GM12878 (cell line): Measurements from ENCODE around the gene TSPAN31. TPM values are rescaled to one million over a fixed set of nuclear protein-coding genes. Genes with fewer than 3 reads are reported as not detected.

Experiments used
- ATAC-seq: fragments of 200-7000 bp; cut with Tn5 transposase; 3 replicates; pipeline ENCODE4 v1.9.1; 2020; ENCODE audit warnings: mild to moderate bottlenecking, moderate library complexity
- BruUV-seq: library from RNA; stranded (reverse); fragments of 400-500 nt; replicated peaks from 2 replicates; lab custom pipeline; 2021; lab: Mats Ljungman, UMichigan
- CTCF ChIA-PET: fragments of 300-600 bp; sonication (Branson Sonifier 250); formaldehyde crosslinking; extraction: SDS; loops from one replicate; lab custom pipeline; 2021; ENCODE audit warnings: inconsistent platforms; lab: Yijun Ruan, JAX
- POLR2A ChIA-PET: fragments of 350-600 bp; formaldehyde crosslinking; extraction: SDS; loops from one replicate; lab custom pipeline; 2021; ENCODE audit warnings: inconsistent platforms; lab: Charles Lee
- RAD21 ChIA-PET: fragments of 300-600 bp; sonication (Branson Sonifier 250); formaldehyde crosslinking; loops from one replicate; lab custom pipeline; 2023; ENCODE audit warnings: antibody characterized with exemption; ENCODE audit not compliant: unreplicated experiment; lab: Charles Lee
- SMC1A ChIA-PET: fragments of 300-600 bp; sonication (Branson Sonifier 250); formaldehyde crosslinking; loops from one replicate; lab custom pipeline; 2023; ENCODE audit not compliant: unreplicated experiment, uncharacterized antibody; lab: Charles Lee
- DNase-seq: peaks from one replicate; pipeline ENCODE4 v3.0.0-alpha.2; 2011; ENCODE audit warnings: low read depth, low spot score
- FAIRE-seq: peaks from 3 replicates; lab custom pipeline; 2011; peaks lifted over from hg19 to GRCh38; lab: Jason Lieb, UNC
- H2AFZ ChIP-seq: 2 replicates; pipeline ENCODE4 v1.6.0; 2011; ENCODE audit warnings: low read depth, low read length, control low read depth; ENCODE audit not compliant: control insufficient read depth
- H3K27ac ChIP-seq: 2 replicates; pipeline ENCODE4 v1.5.1; 2011; ENCODE audit warnings: control low read depth; ENCODE audit not compliant: control insufficient read depth, insufficient read depth
- H3K27me3 ChIP-seq, 2 experiments: replicated peaks in 1 of 2; 2 replicates each; pipeline versions ENCODE4 v1.6.0 to v1.6.1; 2011; ENCODE audit warnings: low read length in 1 of 2; ENCODE audit not compliant: control insufficient read depth in 2 of 2, insufficient read depth in 2 of 2
- H3K36me3 ChIP-seq, 2 experiments: 2 replicates each; pipeline ENCODE4 v1.5.1; 2011; ENCODE audit warnings: low read length in 1 of 2; ENCODE audit not compliant: control insufficient read depth in 2 of 2, insufficient read depth in 2 of 2
- H3K4me1 ChIP-seq: 2 replicates; pipeline ENCODE4 v1.6.1; 2011; ENCODE audit warnings: mild to moderate bottlenecking, low read length, moderate library complexity, mixed read lengths; ENCODE audit not compliant: control insufficient read depth, insufficient read depth
- H3K4me2 ChIP-seq: 2 replicates; pipeline ENCODE4 v1.6.0; 2011; ENCODE audit warnings: control low read depth; ENCODE audit not compliant: control insufficient read depth, insufficient read depth
- H3K4me3 ChIP-seq: fragments of 200-600 bp; sonication (generic); 2 replicates; pipeline ENCODE4 v1.5.1; 2016
- H3K79me2 ChIP-seq: 2 replicates; pipeline ENCODE4 v1.6.0; 2011; ENCODE audit warnings: low read length; ENCODE audit not compliant: control insufficient read depth, insufficient read depth
- H3K9ac ChIP-seq: 2 replicates; pipeline ENCODE4 v1.8.0; 2011; ENCODE audit warnings: low read length, control low read depth, mixed read lengths; ENCODE audit not compliant: control insufficient read depth, insufficient read depth
- H3K9me3 ChIP-seq: replicated peaks from 3 replicates; pipeline ENCODE4 v1.5.1; 2011; ENCODE audit warnings: mild to moderate bottlenecking, low read length; ENCODE audit not compliant: control insufficient read depth, insufficient read depth
- H4K20me1 ChIP-seq: 2 replicates; pipeline ENCODE4 v1.6.0; 2011; ENCODE audit not compliant: control insufficient read depth, insufficient read depth
- ZNF207 ChIP-seq: fragments of 450-650 bp; IDR thresholded peaks from 2 replicates; pipeline ENCODE4 v1.6.1; 2014; ENCODE audit warnings: antibody characterized with exemption, mild to moderate bottlenecking, borderline replicate concordance
- WGBS: methylation state at CpG from one replicate; pipeline ENCODE4 v1.1.6; 2016; ENCODE audit warnings: low lambda C conversion rate; ENCODE audit not compliant: insufficient replicate concordance, insufficient coverage; ENCODE audit errors: missing lambda C conversion rate; 5-methylcytosine and 5-hydroxymethylcytosine counted together
- in situ Hi-C: fragments of 300-500 bp; cut with MboI; formaldehyde crosslinking; loops from 9 replicates; pipeline ENCODE4 v1.14.3; 2018; ENCODE audit warnings: mixed read lengths
- intact Hi-C: fragments of 100-400 bp; cut with micrococcal nuclease; formaldehyde crosslinking; loops from one replicate; pipeline ENCODE4 v1.14.2; 2022; ENCODE audit not compliant: unreplicated experiment
- polyA plus RNA-seq, 11 experiments: library from polyadenylated mRNA; depleted of rRNA in 4 of 11; unstranded in 6 of 11; stranded (reverse) in 5 of 11; fragments of >200 nt; fragmentation: Nextera tagmentation in 4 of 11; fragmentation: Illumina TruSeq in 1 of 11; extraction: Ambion mirVana in 4 of 11; extraction: Trizol in 1 of 11; gene quantifications; 1 replicate in 1 of 11; 2 replicates in 10 of 11; pipeline versions ENCODE4 v1.2.1 to v1.2.3, GENCODE V29; 2011 to 2016; ENCODE audit warnings: inconsistent platforms in 2 of 11, missing spikeins in 2 of 11, low read depth in 1 of 11
- total RNA-seq, 4 experiments: library from RNA; depleted of rRNA in 3 of 4; stranded (reverse); fragments of >200 nt in 3 of 4; fragmentation: Illumina TruSeq in 1 of 4; extraction: Trizol in 1 of 4; gene quantifications; 2 replicates each; pipeline versions ENCODE4 v1.2.1 to v1.2.3, GENCODE V29; 2013 to 2021
- TF ChIP-seq, protein P1 (sequence below): fragments of 450-650 bp; IDR thresholded peaks from 2 replicates; pipeline ENCODE4 v1.6.1; 2017; ENCODE audit warnings: mild to moderate bottlenecking

Gene TSPAN31
- total and polyA plus RNA-seq, 10 of the 15 experiments (the other 5 are each of a cell fraction or from before 2014, with no cell fraction given) = 11.8 to 32.2 (median 24.7) TPM

- no peaks in the 10 kb centered on the region for H3K27me3 ChIP-seq
- no peaks in the 10 kb centered on the region for H4K20me1 ChIP-seq
- no peaks in the 10 kb centered on the region for H3K4me1 ChIP-seq
- FAIRE-seq = no peak
- no peaks in the 10 kb centered on the region for H3K9me3 ChIP-seq
- 99% methylated on average over 58 of the region's 79 CpGs for WGBS
- SMC1A ChIA-PET = no interaction called here
- BruUV-seq = no TSS peak
- TF ChIP-seq, protein P1, sequence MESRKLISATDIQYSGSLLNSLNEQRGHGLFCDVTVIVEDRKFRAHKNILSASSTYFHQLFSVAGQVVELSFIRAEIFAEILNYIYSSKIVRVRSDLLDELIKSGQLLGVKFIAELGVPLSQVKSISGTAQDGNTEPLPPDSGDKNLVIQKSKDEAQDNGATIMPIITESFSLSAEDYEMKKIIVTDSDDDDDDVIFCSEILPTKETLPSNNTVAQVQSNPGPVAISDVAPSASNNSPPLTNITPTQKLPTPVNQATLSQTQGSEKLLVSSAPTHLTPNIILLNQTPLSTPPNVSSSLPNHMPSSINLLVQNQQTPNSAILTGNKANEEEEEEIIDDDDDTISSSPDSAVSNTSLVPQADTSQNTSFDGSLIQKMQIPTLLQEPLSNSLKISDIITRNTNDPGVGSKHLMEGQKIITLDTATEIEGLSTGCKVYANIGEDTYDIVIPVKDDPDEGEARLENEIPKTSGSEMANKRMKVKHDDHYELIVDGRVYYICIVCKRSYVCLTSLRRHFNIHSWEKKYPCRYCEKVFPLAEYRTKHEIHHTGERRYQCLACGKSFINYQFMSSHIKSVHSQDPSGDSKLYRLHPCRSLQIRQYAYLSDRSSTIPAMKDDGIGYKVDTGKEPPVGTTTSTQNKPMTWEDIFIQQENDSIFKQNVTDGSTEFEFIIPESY = peak; percentile 66; the same call in 1 of the 2 replicates
- no peak for TF ChIP-seq ZNF207
- H3K4me2 ChIP-seq = no peak overlapping the region
- in situ Hi-C loops (no loop called here), intact Hi-C loops (no loop called here)
- H3K27ac ChIP-seq = no peak overlapping the region
- H3K9ac ChIP-seq = no peak overlapping the region
- CTCF ChIA-PET = interaction anchor here (1.6 kb wide), 1 partner anchor 16 kb away, joined by 5 read pairs; no protein-coding TSS in a partner anchor
- H3K4me3 ChIP-seq = no peak overlapping the region
- RAD21 ChIA-PET = no interaction called here
- POLR2A ChIA-PET = no interaction called here
- no peak overlapping the region for H2AFZ ChIP-seq
- H3K79me2 ChIP-seq = no peaks in the 10 kb centered on the region
- ATAC-seq = no peak
- H3K36me3 ChIP-seq = peaks cover 8 to 10% of the 10 kb centered on the region in 2 experiments; a peak in 3 of 4 replicates
- no peak for DNase-seq
These were observed 18.5 kb upstream of the TSPAN31 start for GRCh38 chr12:57726151-57726883.
